ENCODE measurements around the gene ANKRD28. TPM values are rescaled to one million over a fixed set of nuclear protein-coding genes. Genes with fewer than 3 reads are reported as not detected.

The ANKRD28 gene
- total RNA-seq, 1 donor from 2014 or later, result 45.0 TPM

GRCh38 chr3:15801298-15801697 is 3.5 kb upstream of the ANKRD28 start:
- Mint-ChIP-seq H3K9me3 (no peaks in the 10 kb centered on the region), H3K27ac (no peak overlapping the region), H3K4me3 (no peak overlapping the region), H3K4me1 (peaks cover 64% of the 10 kb centered on the region), H3K27me3 (ENCODE audit: low read depth) (no peaks in the 10 kb centered on the region), H3K36me3 (no peaks in the 10 kb centered on the region)
- TF ChIP-seq CTCF (IDR thresholded peaks at IDR 0.05; ENCODE audit: unreplicated experiment), result no peak
- no peak for DNase-seq (ENCODE audit: low spot score in 2 of 2, unreplicated experiment in 2 of 2)

GRCh38 chr3:15800780-15801179 is 3.0 kb upstream of the ANKRD28 start:
- H3K27ac Mint-ChIP-seq, result no peak overlapping the region
- no peak for TF ChIP-seq CTCF (IDR thresholded peaks at IDR 0.05; ENCODE audit: unreplicated experiment)
- peaks cover 69% of the 10 kb centered on the region for H3K4me1 Mint-ChIP-seq
- no peaks in the 10 kb centered on the region for H3K36me3 Mint-ChIP-seq
- H3K27me3 Mint-ChIP-seq (ENCODE audit: low read depth), result no peaks in the 10 kb centered on the region
- H3K4me3 Mint-ChIP-seq, result no peak overlapping the region
- no peaks in the 10 kb centered on the region for H3K9me3 Mint-ChIP-seq
- DNase-seq (ENCODE audit: low spot score in 2 of 2, unreplicated experiment in 2 of 2), result no peak

GRCh38 chr3:15800327-15800726 is 2.5 kb upstream of the ANKRD28 start:
- Mint-ChIP-seq H3K36me3 (no peaks in the 10 kb centered on the region), H3K4me3 (no peak overlapping the region), H3K27ac (peak overlapping the region; percentile 55), H3K4me1 (peaks cover 71% of the 10 kb centered on the region), H3K27me3 (ENCODE audit: low read depth) (no peaks in the 10 kb centered on the region), H3K9me3 (no peaks in the 10 kb centered on the region)
- no peak for DNase-seq (ENCODE audit: low spot score in 2 of 2, unreplicated experiment in 2 of 2)
- no peak for TF ChIP-seq CTCF (IDR thresholded peaks at IDR 0.05; ENCODE audit: unreplicated experiment)

GRCh38 chr3:15798533-15799245 is 910 bp upstream of the ANKRD28 start:
- Mint-ChIP-seq H3K4me1 (peaks cover 61% of the 10 kb centered on the region), H3K27me3 (ENCODE audit: low read depth) (no peaks in the 10 kb centered on the region), H3K36me3 (no peaks in the 10 kb centered on the region), H3K9me3 (no peaks in the 10 kb centered on the region), H3K27ac (peak overlapping the region; percentile 91), H3K4me3 (peak overlapping the region; percentile 21)
- no peak for TF ChIP-seq CTCF (IDR thresholded peaks at IDR 0.05; ENCODE audit: unreplicated experiment)
- DNase-seq (ENCODE audit: low spot score in 2 of 2, unreplicated experiment in 2 of 2), result no peak

- TF ChIP-seq CTCF (IDR thresholded peaks at IDR 0.05; ENCODE audit: unreplicated experiment), result no peak
- no peak for DNase-seq (ENCODE audit: low spot score in 2 of 2, unreplicated experiment in 2 of 2)
- peak overlapping the region; percentile 97 for H3K27ac Mint-ChIP-seq
- H3K4me1 Mint-ChIP-seq, result peaks cover 53% of the 10 kb centered on the region
- H3K27me3 Mint-ChIP-seq (ENCODE audit: low read depth), result no peaks in the 10 kb centered on the region
- peaks cover 3% of the 10 kb centered on the region for H3K9me3 Mint-ChIP-seq
- H3K4me3 Mint-ChIP-seq, result peak overlapping the region; percentile 67
- H3K36me3 Mint-ChIP-seq, result peaks cover 7% of the 10 kb centered on the region
Observed at GRCh38 chr3:15796771-15797641, 773 bp downstream of the ANKRD28 start.
